Caco-2 (cell line): ENCODE results near the gene SNAP25. TPM values are rescaled to one million over a fixed set of nuclear protein-coding genes. Genes with fewer than 3 reads are reported as not detected.

ENCODE experiments used
- BruUV-seq: library from RNA; stranded (reverse); fragments of 400-500 nt; replicated peaks from 2 replicates; lab custom pipeline; 2021; lab: Mats Ljungman, UMichigan
- CTCF ChIA-PET: fragments of 300-600 bp; sonication (Branson Sonifier 250); formaldehyde crosslinking; loops from one replicate; lab custom pipeline; 2022; ENCODE audit warnings: antibody characterized with exemption; lab: Charles Lee
- POLR2A ChIA-PET: fragments of 300-600 bp; sonication (Branson Sonifier 250); formaldehyde crosslinking; loops from one replicate; lab custom pipeline; 2022; ENCODE audit warnings: antibody characterized with exemption; lab: Charles Lee
- DNase-seq, 2 experiments: peaks; one replicate each; pipeline versions ENCODE4 v3.0.0 to v3.0.0-alpha.2; 2020 to 2022
- H3K27me3 ChIP-seq: replicated peaks from 2 replicates; pipeline ENCODE4 v1.6.0; 2011; ENCODE audit warnings: low read length; ENCODE audit not compliant: control insufficient read depth, insufficient read depth
- H3K36me3 ChIP-seq: 2 replicates; pipeline ENCODE4 v1.5.1; 2011; ENCODE audit warnings: low read length; ENCODE audit not compliant: control insufficient read depth, insufficient read depth
- H3K4me1 ChIP-seq: fragments of 250-450 bp; sonication (Bioruptor Pico); 2 replicates; pipeline ENCODE4 v1.5.1; 2020; ENCODE audit warnings: mild to moderate bottlenecking
- H3K4me3 ChIP-seq: 2 replicates; pipeline ENCODE4 v1.5.1; 2011; ENCODE audit warnings: low read depth, mild to moderate bottlenecking, control low read depth, low read length
- H3K9me3 ChIP-seq: fragments of 250-450 bp; sonication (Bioruptor Pico); 2 replicates; pipeline ENCODE4 v1.5.1; 2020; ENCODE audit warnings: mild to moderate bottlenecking, moderate library complexity
- H3K27ac Mint-ChIP-seq: one replicate; pipeline ENCODE4 v1.8.0; 2022; ENCODE audit warnings: mixed read lengths; ENCODE audit not compliant: unreplicated experiment
- H3K27me3 Mint-ChIP-seq: one replicate; pipeline ENCODE4 v1.8.0; 2022; ENCODE audit warnings: mixed read lengths; ENCODE audit not compliant: insufficient read depth, unreplicated experiment
- H3K36me3 Mint-ChIP-seq: one replicate; pipeline ENCODE4 v1.8.0; 2022; ENCODE audit warnings: mild to moderate bottlenecking, mixed read lengths; ENCODE audit not compliant: insufficient read depth, unreplicated experiment
- H3K4me1 Mint-ChIP-seq: one replicate; pipeline ENCODE4 v1.8.0; 2022; ENCODE audit warnings: low read depth, mixed read lengths; ENCODE audit not compliant: unreplicated experiment
- H3K4me3 Mint-ChIP-seq: one replicate; pipeline ENCODE4 v1.8.0; 2022; ENCODE audit warnings: mild to moderate bottlenecking, moderate library complexity, mixed read lengths; ENCODE audit not compliant: unreplicated experiment
- H3K9me3 Mint-ChIP-seq: one replicate; pipeline ENCODE4 v1.8.0; 2022; ENCODE audit warnings: mixed read lengths; ENCODE audit not compliant: unreplicated experiment
- CTCF ChIP-seq, 2 experiments: fragments of 200-600 bp in 1 of 2; IDR thresholded peaks; 1 replicate in 1 of 2; 2 replicates in 1 of 2; pipeline versions ENCODE4 v1.5.1 to v1.8.0; 2011 to 2022; ENCODE audit warnings: antibody characterized with exemption in 1 of 2, control low read depth in 1 of 2, inconsistent platforms in 1 of 2, low read depth in 1 of 2, low read length in 1 of 2, mild to moderate bottlenecking in 1 of 2, moderate library complexity in 1 of 2; ENCODE audit not compliant: insufficient read depth in 1 of 2, severe bottlenecking in 1 of 2, unreplicated experiment in 1 of 2
- intact Hi-C: fragments of 100-400 bp; cut with micrococcal nuclease; formaldehyde crosslinking; loops from one replicate; pipeline ENCODE4 v1.10.0; 2022; ENCODE audit not compliant: unreplicated experiment
- total RNA-seq: library from RNA; stranded (reverse); gene quantifications from 2 replicates; pipeline ENCODE4 v1.2.3, GENCODE V29; 2022

SNAP25 gene
- total RNA-seq, 1 experiment from 2014 or later, result not detected

- Histone ChIP-seq H3K4me1 (no peaks in the 10 kb centered on the region; the same call in 1 of the 2 replicates), H3K27me3 (no peaks in the 10 kb centered on the region), H3K4me3 (no peak overlapping the region), H3K9me3 (no peaks in the 10 kb centered on the region), H3K36me3 (no peaks in the 10 kb centered on the region)
- no TSS peak for BruUV-seq
- no peak overlapping the region for H3K27ac Mint-ChIP-seq
- H3K4me1 Mint-ChIP-seq, result peaks cover 6% of the 10 kb centered on the region
- DNase-seq, result no peak
- intact Hi-C loops, result no loop called here
- CTCF ChIA-PET, result no interaction called here
- H3K27me3 Mint-ChIP-seq, result peaks cover 6% of the 10 kb centered on the region
- H3K9me3 Mint-ChIP-seq, result peaks cover 10% of the 10 kb centered on the region
- H3K36me3 Mint-ChIP-seq, result no peaks in the 10 kb centered on the region
- POLR2A ChIA-PET, result no interaction called here
- TF ChIP-seq CTCF (IDR thresholded peaks at IDR 0.05; ENCODE audit: insufficient read depth in 1 of 2, low read depth in 1 of 2, low read length in 1 of 2, severe bottlenecking in 1 of 2, unreplicated experiment in 1 of 2), result no peak
- H3K4me3 Mint-ChIP-seq, result no peak overlapping the region
Measured at GRCh38 chr20:10306440-10307358, 88.1 kb downstream of the SNAP25 start.

- Mint-ChIP-seq H3K9me3 (peaks cover 10% of the 10 kb centered on the region), H3K27ac (no peak overlapping the region), H3K27me3 (peaks cover 6% of the 10 kb centered on the region), H3K4me1 (peaks cover 6% of the 10 kb centered on the region), H3K36me3 (no peaks in the 10 kb centered on the region), H3K4me3 (no peak overlapping the region)
- H3K27me3 ChIP-seq, result no peaks in the 10 kb centered on the region
- no TSS peak for BruUV-seq
- DNase-seq, result no peak
- ChIA-PET CTCF (no interaction called here), POLR2A (no interaction called here)
- intact Hi-C loops, result no loop called here
- no peaks in the 10 kb centered on the region for H3K36me3 ChIP-seq
- no peaks in the 10 kb centered on the region; the same call in 1 of the 2 replicates for H3K4me1 ChIP-seq
- no peaks in the 10 kb centered on the region for H3K9me3 ChIP-seq
- TF ChIP-seq CTCF (IDR thresholded peaks at IDR 0.05; ENCODE audit: insufficient read depth in 1 of 2, low read depth in 1 of 2, low read length in 1 of 2, severe bottlenecking in 1 of 2, unreplicated experiment in 1 of 2), result no peak
- no peak overlapping the region for H3K4me3 ChIP-seq
Measured at GRCh38 chr20:10307359-10307735, 88.7 kb downstream of the SNAP25 start.

- Histone ChIP-seq H3K4me1 (peaks cover 2% of the 10 kb centered on the region; the same call in 1 of the 2 replicates), H3K9me3 (no peaks in the 10 kb centered on the region), H3K27me3 (no peaks in the 10 kb centered on the region), H3K36me3 (no peaks in the 10 kb centered on the region), H3K4me3 (no peak overlapping the region)
- peaks cover 10% of the 10 kb centered on the region for H3K9me3 Mint-ChIP-seq
- no peaks in the 10 kb centered on the region for H3K36me3 Mint-ChIP-seq
- H3K27me3 Mint-ChIP-seq, result peaks cover 6% of the 10 kb centered on the region
- TF ChIP-seq CTCF (IDR thresholded peaks at IDR 0.05; ENCODE audit: insufficient read depth in 1 of 2, low read depth in 1 of 2, low read length in 1 of 2, severe bottlenecking in 1 of 2, unreplicated experiment in 1 of 2), result no peak
- H3K27ac Mint-ChIP-seq, result no peak overlapping the region
- ChIA-PET CTCF (no interaction called here), POLR2A (no interaction called here)
- H3K4me1 Mint-ChIP-seq, result peaks cover 6% of the 10 kb centered on the region
- BruUV-seq, result no TSS peak
- no peak overlapping the region for H3K4me3 Mint-ChIP-seq
- intact Hi-C loops, result no loop called here
- DNase-seq, result no peak
Measured at GRCh38 chr20:10308652-10309051, 90.0 kb downstream of the SNAP25 start.
